Kidney epithelial cell (primary cell): ENCODE results near the gene SLIT1. TPM values are rescaled to one million over a fixed set of nuclear protein-coding genes. Genes with fewer than 3 reads are reported as not detected.

Experiments
- DNase-seq: peaks from one replicate; pipeline ENCODE4 v3.0.0-alpha.2; 2010; ENCODE audit warnings: low read depth
- H3K27me3 ChIP-seq: 2 replicates; pipeline ENCODE4 v1.6.0; 2011; ENCODE audit warnings: low read length; ENCODE audit not compliant: control insufficient read depth, insufficient read depth
- H3K36me3 ChIP-seq: 2 replicates; pipeline ENCODE4 v1.5.1; 2011; ENCODE audit warnings: low read length; ENCODE audit not compliant: control insufficient read depth, insufficient read depth
- H3K4me3 ChIP-seq: 2 replicates; pipeline ENCODE4 v1.5.1; 2011; ENCODE audit warnings: low read depth, mild to moderate bottlenecking, control low read depth, low read length
- total RNA-seq: library from RNA; depleted of rRNA; stranded (reverse); fragments of >200 nt; gene quantifications from 2 replicates; pipeline ENCODE4 v1.2.3, GENCODE V29; 2015
- TF ChIP-seq, protein P1 (sequence below): IDR thresholded peaks from 2 replicates; pipeline ENCODE4 v1.5.1; 2011; ENCODE audit warnings: mild to moderate bottlenecking, moderate library complexity, low read length, control low read depth, inconsistent platforms; ENCODE audit not compliant: insufficient read depth, poor library complexity, severe bottlenecking

SLIT1 gene
- total RNA-seq, 1 donor from 2014 or later, result 0.17 TPM

- H3K4me3 ChIP-seq, result no peak overlapping the region
- H3K27me3 ChIP-seq, result no peaks in the 10 kb centered on the region
- H3K36me3 ChIP-seq, result no peaks in the 10 kb centered on the region
- TF ChIP-seq, protein P1, sequence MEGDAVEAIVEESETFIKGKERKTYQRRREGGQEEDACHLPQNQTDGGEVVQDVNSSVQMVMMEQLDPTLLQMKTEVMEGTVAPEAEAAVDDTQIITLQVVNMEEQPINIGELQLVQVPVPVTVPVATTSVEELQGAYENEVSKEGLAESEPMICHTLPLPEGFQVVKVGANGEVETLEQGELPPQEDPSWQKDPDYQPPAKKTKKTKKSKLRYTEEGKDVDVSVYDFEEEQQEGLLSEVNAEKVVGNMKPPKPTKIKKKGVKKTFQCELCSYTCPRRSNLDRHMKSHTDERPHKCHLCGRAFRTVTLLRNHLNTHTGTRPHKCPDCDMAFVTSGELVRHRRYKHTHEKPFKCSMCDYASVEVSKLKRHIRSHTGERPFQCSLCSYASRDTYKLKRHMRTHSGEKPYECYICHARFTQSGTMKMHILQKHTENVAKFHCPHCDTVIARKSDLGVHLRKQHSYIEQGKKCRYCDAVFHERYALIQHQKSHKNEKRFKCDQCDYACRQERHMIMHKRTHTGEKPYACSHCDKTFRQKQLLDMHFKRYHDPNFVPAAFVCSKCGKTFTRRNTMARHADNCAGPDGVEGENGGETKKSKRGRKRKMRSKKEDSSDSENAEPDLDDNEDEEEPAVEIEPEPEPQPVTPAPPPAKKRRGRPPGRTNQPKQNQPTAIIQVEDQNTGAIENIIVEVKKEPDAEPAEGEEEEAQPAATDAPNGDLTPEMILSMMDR, result no peak
- DNase-seq, result no peak
These were observed 189.3 kb downstream of the SLIT1 start for GRCh38 chr10:96996275-96996965.

- TF ChIP-seq, protein P1, result no peak
- Histone ChIP-seq H3K36me3 (no peaks in the 10 kb centered on the region), H3K4me3 (no peak overlapping the region), H3K27me3 (no peaks in the 10 kb centered on the region)
- DNase-seq, result no peak
These were observed 189.9 kb downstream of the SLIT1 start for GRCh38 chr10:96995851-96996250.

DNA sequence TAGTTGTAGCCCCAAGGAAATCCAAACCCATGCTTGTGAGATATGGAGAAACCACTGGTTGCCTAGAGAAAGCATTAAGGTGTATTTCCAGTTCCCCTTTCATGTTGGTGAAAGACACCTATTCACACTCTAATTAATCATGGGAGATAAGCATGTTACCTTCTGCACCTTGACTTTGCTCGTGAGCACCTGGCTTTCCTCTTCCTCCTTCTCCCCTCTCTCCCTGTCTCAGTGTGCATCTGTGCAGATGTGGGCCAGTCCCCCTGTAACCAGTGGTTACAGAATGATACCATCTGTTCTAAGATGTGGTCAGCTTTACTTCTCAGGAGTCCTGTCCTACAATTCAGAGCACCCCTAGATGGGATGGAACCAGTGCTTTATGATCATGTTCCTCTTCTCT, 193.0 kb downstream of the SLIT1 start:
- Histone ChIP-seq H3K27me3 (no peaks in the 10 kb centered on the region), H3K36me3 (no peaks in the 10 kb centered on the region), H3K4me3 (no peak overlapping the region)
- TF ChIP-seq, protein P1, result no peak
- no peak for DNase-seq

DNA sequence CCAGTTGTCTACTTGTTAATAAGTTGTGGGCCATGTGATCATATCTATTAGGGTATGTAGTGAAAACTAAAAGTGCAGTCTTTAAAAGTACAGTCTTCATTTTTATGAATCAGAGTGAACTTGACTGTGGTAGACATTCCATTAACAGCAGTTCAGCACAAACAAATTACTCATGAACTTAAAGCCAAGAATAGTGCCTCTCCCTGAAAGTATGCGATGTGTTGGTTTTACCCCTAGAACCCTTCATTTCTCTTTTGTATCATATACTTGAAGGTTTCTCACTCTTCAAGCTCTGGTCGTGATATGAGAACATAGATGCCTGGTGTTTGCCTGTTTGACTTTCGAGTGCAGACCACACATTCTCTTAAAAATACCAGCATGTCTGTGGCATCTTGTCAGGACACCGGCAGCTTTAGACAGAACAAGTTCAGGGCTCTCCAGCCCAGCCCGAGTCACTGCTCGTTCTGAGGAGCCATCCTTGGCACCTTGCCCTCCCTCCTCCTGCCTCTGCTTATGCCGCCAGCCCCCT, 194.4 kb downstream of the SLIT1 start:
- H3K27me3 ChIP-seq, result no peaks in the 10 kb centered on the region
- TF ChIP-seq, protein P1, result no peak
- no peak overlapping the region for H3K4me3 ChIP-seq
- peak; percentile 61 for DNase-seq
- no peaks in the 10 kb centered on the region for H3K36me3 ChIP-seq

GRCh38 chr10:96988426-96988825, 197.3 kb downstream of the SLIT1 start:
- H3K36me3 ChIP-seq, result no peaks in the 10 kb centered on the region
- H3K4me3 ChIP-seq, result no peak overlapping the region
- peak; percentile 62 for DNase-seq
- TF ChIP-seq, protein P1, result no peak
- H3K27me3 ChIP-seq, result no peaks in the 10 kb centered on the region

DNA sequence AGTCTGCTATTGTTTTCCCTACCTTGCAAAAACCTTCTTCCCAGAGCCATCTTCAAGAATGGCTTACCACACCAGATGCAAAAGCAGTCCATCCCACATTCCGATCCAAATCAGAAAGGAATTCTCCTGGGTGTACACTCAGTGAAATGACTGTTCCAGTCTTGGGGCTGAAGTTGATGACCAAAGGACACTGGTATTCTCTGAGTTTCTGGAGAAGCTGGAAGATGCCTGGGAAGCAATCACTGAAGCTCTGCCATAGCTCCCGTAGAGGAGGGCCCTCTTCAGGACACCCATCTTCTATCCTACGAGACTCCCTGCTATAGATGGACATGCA, 197.9 kb downstream of the SLIT1 start:
- no peaks in the 10 kb centered on the region for H3K27me3 ChIP-seq
- no peak overlapping the region for H3K4me3 ChIP-seq
- no peaks in the 10 kb centered on the region for H3K36me3 ChIP-seq
- TF ChIP-seq, protein P1, result no peak
- no peak for DNase-seq
